B cell (primary cell): ENCODE data around the gene KDM3B.

Source experiments
- CTCF ChIP-seq: fragments of 200-600 bp; IDR thresholded peaks from one replicate; pipeline ENCODE4 v1.8.0; 2022; ENCODE audit warnings: antibody characterized with exemption, mild to moderate bottlenecking
- EZH2 ChIP-seq: IDR thresholded peaks from 2 replicates; pipeline ENCODE4 v1.6.1; 2012; ENCODE audit warnings: borderline replicate concordance, low read depth, mild to moderate bottlenecking, moderate library complexity, low read length; ENCODE audit not compliant: insufficient read depth, poor library complexity, severe bottlenecking

- TF ChIP-seq CTCF = no peak
- no peak for TF ChIP-seq EZH2
These were observed 116.6 kb downstream of the KDM3B start for GRCh38 chr5:138468966-138469539.
